EH (cell line): ENCODE measurements around the gene CSNK1G2.
"Not testable (repeated sequence)": the region's sequence is repeated elsewhere in the genome, so short reads cannot be mapped to it uniquely, and the experiment has no call there.

ENCODE experiments used
- DNase-seq: peaks from one replicate; pipeline ENCODE4 v3.0.0-alpha.2; 2015; ENCODE audit warnings: low read depth

CSNK1G2 gene

GRCh38 chr19:1988464-1988863, 47.5 kb downstream of the CSNK1G2 start:
- not testable (repeated sequence) for DNase-seq

- DNase-seq = no peak
These were observed 48.7 kb downstream of the CSNK1G2 start for GRCh38 chr19:1989513-1990229.

GRCh38 chr19:1990230-1991017, 49.5 kb downstream of the CSNK1G2 start:
- DNase-seq = no peak

GRCh38 chr19:1991018-1991913, 50.3 kb downstream of the CSNK1G2 start:
- DNase-seq = no peak

GRCh38 chr19:1992759-1993260, 51.8 kb downstream of the CSNK1G2 start:
- DNase-seq = peak; percentile 11

- no peak for DNase-seq
These were observed 56.6 kb downstream of the CSNK1G2 start for GRCh38 chr19:1997353-1998233.

- DNase-seq = no peak
These were observed 58.0 kb downstream of the CSNK1G2 start for GRCh38 chr19:1998712-1999708.

GRCh38 chr19:1999856-2000515, 59.0 kb downstream of the CSNK1G2 start:
- DNase-seq = no peak

- DNase-seq = no peak
These were observed 62.9 kb downstream of the CSNK1G2 start for GRCh38 chr19:2003874-2004273.

GRCh38 chr19:2010135-2010668, 69.2 kb downstream of the CSNK1G2 start:
- no peak for DNase-seq

- no peak for DNase-seq
These were observed 70.2 kb downstream of the CSNK1G2 start for GRCh38 chr19:2011169-2011568.

GRCh38 chr19:2012941-2013682, 72.1 kb downstream of the CSNK1G2 start:
- no peak for DNase-seq

- no peak for DNase-seq
These were observed 72.7 kb downstream of the CSNK1G2 start for GRCh38 chr19:2013683-2013961.

- DNase-seq = no peak
These were observed 73.2 kb downstream of the CSNK1G2 start for GRCh38 chr19:2014131-2014571.

- DNase-seq = peak; percentile 20
These were observed 74.0 kb downstream of the CSNK1G2 start for GRCh38 chr19:2014731-2015607.

- peak; percentile 81 for DNase-seq
These were observed 74.6 kb downstream of the CSNK1G2 start, which contains the start of gene BTBD2 for GRCh38 chr19:2015608-2015950. TSS of gene BTBD2 (minus strand) at chr19:2015714. CDS start at chr19:2015703, 11 bp downstream.

GRCh38 chr19:2016041-2016807, 75.3 kb downstream of the CSNK1G2 start:
- DNase-seq = peak; percentile 91
